ENCODE results near the gene TOB1. TPM values are rescaled to one million over a fixed set of nuclear protein-coding genes. Genes with fewer than 3 reads are reported as not detected.

Gene TOB1
- total RNA-seq, 1 experiment from 2014 or later, result 53.1 TPM

- Mint-ChIP-seq H3K27me3 (ENCODE audit: insufficient read depth, unreplicated experiment) (no peaks in the 10 kb centered on the region), H3K4me1 (ENCODE audit: insufficient read depth, unreplicated experiment) (no peaks in the 10 kb centered on the region), H3K9me3 (ENCODE audit: unreplicated experiment) (no peaks in the 10 kb centered on the region), H3K4me3 (ENCODE audit: unreplicated experiment) (no peak overlapping the region), H3K36me3 (ENCODE audit: insufficient read depth, unreplicated experiment) (no peaks in the 10 kb centered on the region), H3K27ac (ENCODE audit: low read depth, unreplicated experiment) (no peak overlapping the region)
- intact Hi-C loops (cut with micrococcal nuclease), result no loop called here
- DNase-seq (ENCODE audit: unreplicated experiment), result no peak
- TF ChIP-seq CTCF (IDR thresholded peaks at IDR 0.05; ENCODE audit: unreplicated experiment), result no peak
- ChIA-PET POLR2A (no interaction called here), CTCF (interaction anchor here (0.6 kb wide), 2 partner anchors 29 to 264 kb away, joined by 3 to 5 read pairs; partner anchors contain the start of gene CACNA1G)
- no TSS peak for BruUV-seq (replicated peaks)
Measured at GRCh38 chr17:50824429-50824828, 41.7 kb downstream of the TOB1 start.

- H3K27ac Mint-ChIP-seq (ENCODE audit: low read depth, unreplicated experiment), result no peak overlapping the region
Measured at GRCh38 chr17:50822550-50822949, 43.6 kb downstream of the TOB1 start.

GRCh38 chr17:50820651-50821050 is 45.5 kb downstream of the TOB1 start:
- peaks cover 14% of the 10 kb centered on the region for H3K4me1 Mint-ChIP-seq (ENCODE audit: insufficient read depth, unreplicated experiment)
- H3K9me3 Mint-ChIP-seq (ENCODE audit: unreplicated experiment), result no peaks in the 10 kb centered on the region
- no peaks in the 10 kb centered on the region for H3K36me3 Mint-ChIP-seq (ENCODE audit: insufficient read depth, unreplicated experiment)
- ChIA-PET CTCF (interaction anchor here (1.5 kb wide), 1 partner anchor 38 kb away, joined by 5 read pairs; no protein-coding TSS in a partner anchor), POLR2A (no interaction called here)
- no peak for TF ChIP-seq CTCF (IDR thresholded peaks at IDR 0.05; ENCODE audit: unreplicated experiment)
- BruUV-seq (replicated peaks), result no TSS peak
- intact Hi-C loops (cut with micrococcal nuclease), result no loop called here
- DNase-seq (ENCODE audit: unreplicated experiment), result no peak
- H3K27me3 Mint-ChIP-seq (ENCODE audit: insufficient read depth, unreplicated experiment), result no peaks in the 10 kb centered on the region
- H3K4me3 Mint-ChIP-seq (ENCODE audit: unreplicated experiment), result no peak overlapping the region
- no peak overlapping the region for H3K27ac Mint-ChIP-seq (ENCODE audit: low read depth, unreplicated experiment)

More at GRCh38 chr17:50822550-50822949, 43.6 kb downstream of the TOB1 start:
- no peaks in the 10 kb centered on the region for H3K27me3 Mint-ChIP-seq (ENCODE audit: insufficient read depth, unreplicated experiment)
- CTCF ChIA-PET, result interaction anchor here (1.5 kb wide), 1 partner anchor 19 kb away, joined by 5 read pairs; no protein-coding TSS in a partner anchor
- no peak for TF ChIP-seq CTCF (IDR thresholded peaks at IDR 0.05; ENCODE audit: unreplicated experiment)
- no peaks in the 10 kb centered on the region for H3K9me3 Mint-ChIP-seq (ENCODE audit: unreplicated experiment)
- no peak for DNase-seq (ENCODE audit: unreplicated experiment)
- no TSS peak for BruUV-seq (replicated peaks)
- POLR2A ChIA-PET, result no interaction called here
- H3K36me3 Mint-ChIP-seq (ENCODE audit: insufficient read depth, unreplicated experiment), result no peaks in the 10 kb centered on the region
- peaks cover 14% of the 10 kb centered on the region for H3K4me1 Mint-ChIP-seq (ENCODE audit: insufficient read depth, unreplicated experiment)
- intact Hi-C loops (cut with micrococcal nuclease), result no loop called here
- no peak overlapping the region for H3K4me3 Mint-ChIP-seq (ENCODE audit: unreplicated experiment)

- peaks cover under 1% of the 10 kb centered on the region for H3K9me3 Mint-ChIP-seq (ENCODE audit: unreplicated experiment)
- intact Hi-C loops (cut with micrococcal nuclease), result no loop called here
- ChIA-PET POLR2A (interaction anchor here (0.6 to 0.7 kb wide), 3 partner anchors 12 to 32 kb away, joined by 3 to 4 read pairs (median 3); no protein-coding TSS in a partner anchor), CTCF (interaction anchor here (1.2 to 2.1 kb wide), 3 partner anchors 21 to 32 kb away, joined by 3 to 7 read pairs (median 6); no protein-coding TSS in a partner anchor)
- no peaks in the 10 kb centered on the region for H3K36me3 Mint-ChIP-seq (ENCODE audit: insufficient read depth, unreplicated experiment)
- no peak overlapping the region for H3K4me3 Mint-ChIP-seq (ENCODE audit: unreplicated experiment)
- H3K27ac Mint-ChIP-seq (ENCODE audit: low read depth, unreplicated experiment), result no peak overlapping the region
- no peak for DNase-seq (ENCODE audit: unreplicated experiment)
- H3K27me3 Mint-ChIP-seq (ENCODE audit: insufficient read depth, unreplicated experiment), result no peaks in the 10 kb centered on the region
- no peak for TF ChIP-seq CTCF (IDR thresholded peaks at IDR 0.05; ENCODE audit: unreplicated experiment)
- peaks cover 14% of the 10 kb centered on the region for H3K4me1 Mint-ChIP-seq (ENCODE audit: insufficient read depth, unreplicated experiment)
- no TSS peak for BruUV-seq (replicated peaks)
Measured at GRCh38 chr17:50818921-50819657, 47.1 kb downstream of the TOB1 start.

Measured in MCF 10A (cell line).